ENCODE measurements around the gene CCDC184.

DNA sequence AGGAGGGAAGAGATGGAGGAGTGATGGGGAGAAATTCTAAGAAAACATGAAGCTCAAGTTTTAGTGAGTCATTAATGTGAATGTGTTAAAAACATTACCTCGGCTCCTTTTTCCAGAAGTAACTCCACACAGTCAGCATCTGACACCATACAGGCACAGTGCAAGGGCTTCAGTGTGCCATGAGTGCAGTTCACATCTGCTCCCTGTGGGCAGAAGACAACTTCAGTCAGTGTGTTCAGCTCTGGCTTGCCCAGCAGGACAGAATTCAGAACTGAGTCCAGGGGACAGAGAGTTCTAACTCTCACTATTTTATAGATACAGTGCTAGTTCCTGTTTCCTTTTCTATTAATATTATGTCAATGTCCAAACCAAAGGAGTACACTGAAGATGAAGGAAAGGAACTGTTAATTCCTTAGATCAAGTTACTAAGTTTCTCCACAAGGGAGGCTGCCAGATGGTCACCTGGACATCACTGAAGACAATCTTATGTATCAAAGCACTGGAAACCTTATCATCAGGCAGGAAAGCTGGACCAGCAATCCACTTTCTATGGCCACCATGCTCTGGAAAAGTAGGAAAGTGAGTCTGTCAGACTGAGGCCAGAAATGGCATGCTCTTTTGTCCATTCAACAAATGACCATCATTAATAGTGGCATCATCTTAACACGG, 32.2 kb upstream of the CCDC184 start:
- TF ChIP-seq, protein P1, sequence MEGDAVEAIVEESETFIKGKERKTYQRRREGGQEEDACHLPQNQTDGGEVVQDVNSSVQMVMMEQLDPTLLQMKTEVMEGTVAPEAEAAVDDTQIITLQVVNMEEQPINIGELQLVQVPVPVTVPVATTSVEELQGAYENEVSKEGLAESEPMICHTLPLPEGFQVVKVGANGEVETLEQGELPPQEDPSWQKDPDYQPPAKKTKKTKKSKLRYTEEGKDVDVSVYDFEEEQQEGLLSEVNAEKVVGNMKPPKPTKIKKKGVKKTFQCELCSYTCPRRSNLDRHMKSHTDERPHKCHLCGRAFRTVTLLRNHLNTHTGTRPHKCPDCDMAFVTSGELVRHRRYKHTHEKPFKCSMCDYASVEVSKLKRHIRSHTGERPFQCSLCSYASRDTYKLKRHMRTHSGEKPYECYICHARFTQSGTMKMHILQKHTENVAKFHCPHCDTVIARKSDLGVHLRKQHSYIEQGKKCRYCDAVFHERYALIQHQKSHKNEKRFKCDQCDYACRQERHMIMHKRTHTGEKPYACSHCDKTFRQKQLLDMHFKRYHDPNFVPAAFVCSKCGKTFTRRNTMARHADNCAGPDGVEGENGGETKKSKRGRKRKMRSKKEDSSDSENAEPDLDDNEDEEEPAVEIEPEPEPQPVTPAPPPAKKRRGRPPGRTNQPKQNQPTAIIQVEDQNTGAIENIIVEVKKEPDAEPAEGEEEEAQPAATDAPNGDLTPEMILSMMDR (conservative IDR thresholded peaks at IDR 0.05 in 1 of 2, IDR thresholded peaks at IDR 0.05 in 1 of 2; ENCODE audit: low read depth in 1 of 2, low read length in 2 of 2), result no peak
- no peak for TF ChIP-seq EZH2 (IDR thresholded peaks at IDR 0.05; ENCODE audit: low read length, missing control alignments)
